Activated CD8-positive, alpha-beta memory T cell treated with anti-CD3 and anti-CD28 coated beads, Interleukin-2, amount 10 ng/mL, durations not matched to agents 7 days and 5 days (primary cell): ENCODE measurements around the gene DDX31. TPM values are rescaled to one million over a fixed set of nuclear protein-coding genes. Genes with fewer than 3 reads are reported as not detected.

Source experiments
- ATAC-seq: fragments of 150-1000 bp; cut with Tn5 transposase; one replicate; pipeline ENCODE4 v1.10.0; 2021; ENCODE audit warnings: moderate library complexity
- CTCF ChIA-PET: fragments of 350-600 bp; sonication (Branson Sonifier 250); formaldehyde crosslinking; loops from one replicate; lab custom pipeline; 2021; ENCODE audit warnings: antibody characterized with exemption; lab: Charles Lee
- DNase-seq: peaks from one replicate; pipeline ENCODE4 v3.0.0-alpha.2; 2020
- H3K27ac Mint-ChIP-seq: one replicate; pipeline ENCODE4 v1.8.0; 2021; ENCODE audit warnings: mild to moderate bottlenecking, mixed read lengths
- H3K27me3 Mint-ChIP-seq: one replicate; pipeline ENCODE4 v1.8.0; 2021; ENCODE audit warnings: mixed read lengths
- H3K36me3 Mint-ChIP-seq: one replicate; pipeline ENCODE4 v1.8.0; 2021; ENCODE audit warnings: mild to moderate bottlenecking, mixed read lengths
- H3K4me1 Mint-ChIP-seq: one replicate; pipeline ENCODE4 v1.8.0; 2021; ENCODE audit warnings: mixed read lengths
- H3K4me3 Mint-ChIP-seq: one replicate; pipeline ENCODE4 v1.8.0; 2021; ENCODE audit warnings: mild to moderate bottlenecking, moderate library complexity, mixed read lengths
- H3K9me3 Mint-ChIP-seq: one replicate; pipeline ENCODE4 v1.8.0; 2022; ENCODE audit warnings: low read depth, mixed read lengths
- total RNA-seq, 2 experiments: library from RNA; stranded (reverse); gene quantifications; one replicate each; pipeline ENCODE4 v1.2.3, GENCODE V29; 2021

DDX31 gene
- total RNA-seq, 2 experiments from 2014 or later, result 14.6 to 19.6 TPM

DNA sequence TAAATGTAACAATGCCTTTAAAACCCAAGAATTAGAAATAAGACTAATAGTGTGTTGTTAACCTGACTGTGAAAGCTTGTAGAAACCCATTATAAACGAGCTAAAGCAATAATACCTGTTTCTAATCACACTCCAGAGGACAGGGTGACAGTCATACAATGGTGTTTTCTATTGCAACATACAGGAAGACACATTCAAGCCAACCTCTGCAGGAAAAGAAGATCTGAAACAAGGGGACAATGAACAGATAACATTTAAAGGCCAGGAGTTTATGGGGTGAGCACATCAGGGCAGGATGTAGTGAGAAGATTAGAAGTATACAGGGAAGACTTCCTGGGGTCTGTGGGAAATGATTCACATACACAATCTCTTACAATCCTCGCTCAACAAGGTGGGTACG lies 73.6 kb downstream of the DDX31 start:
- no peak overlapping the region for H3K4me3 Mint-ChIP-seq
- no peak for ATAC-seq

DNA sequence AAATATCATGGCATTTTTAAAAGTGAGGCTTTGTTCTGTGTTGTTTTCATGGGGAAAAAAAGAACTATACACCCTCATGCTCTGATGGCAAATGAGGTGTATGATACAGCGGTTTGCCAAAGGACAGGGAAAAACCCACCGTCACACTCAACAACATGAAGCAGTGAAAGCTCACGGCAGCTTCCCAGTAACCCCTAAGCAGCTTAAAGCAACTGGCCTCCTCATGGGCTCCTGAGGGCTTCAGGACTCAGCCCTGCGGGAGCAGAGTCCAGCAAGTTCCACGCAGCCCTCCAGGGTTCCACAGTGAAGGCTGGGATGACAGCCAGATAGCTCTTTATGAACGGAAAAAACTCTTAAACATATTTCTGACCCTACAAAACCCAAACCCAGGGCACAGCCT lies 74.5 kb downstream of the DDX31 start:
- DNase-seq, result no peak
- H3K4me1 Mint-ChIP-seq, result no peaks in the 10 kb centered on the region
- H3K27ac Mint-ChIP-seq, result no peak overlapping the region
- no peak overlapping the region for H3K4me3 Mint-ChIP-seq
- CTCF ChIA-PET, result no interaction called here
- peaks cover 3% of the 10 kb centered on the region for H3K36me3 Mint-ChIP-seq
- no peaks in the 10 kb centered on the region for H3K9me3 Mint-ChIP-seq
- ATAC-seq, result no peak
- H3K27me3 Mint-ChIP-seq, result peaks cover 19% of the 10 kb centered on the region

More for the DNA sequence above, 73.6 kb downstream of the DDX31 start:
- DNase-seq, result no peak
- Mint-ChIP-seq H3K4me1 (no peaks in the 10 kb centered on the region), H3K36me3 (peaks cover 3% of the 10 kb centered on the region), H3K9me3 (no peaks in the 10 kb centered on the region), H3K27me3 (peaks cover 13% of the 10 kb centered on the region), H3K27ac (no peak overlapping the region)
- CTCF ChIA-PET, result interaction anchor here (1.1 kb wide), 1 partner anchor 89 kb away, joined by 4 read pairs; no protein-coding TSS in a partner anchor

DNA sequence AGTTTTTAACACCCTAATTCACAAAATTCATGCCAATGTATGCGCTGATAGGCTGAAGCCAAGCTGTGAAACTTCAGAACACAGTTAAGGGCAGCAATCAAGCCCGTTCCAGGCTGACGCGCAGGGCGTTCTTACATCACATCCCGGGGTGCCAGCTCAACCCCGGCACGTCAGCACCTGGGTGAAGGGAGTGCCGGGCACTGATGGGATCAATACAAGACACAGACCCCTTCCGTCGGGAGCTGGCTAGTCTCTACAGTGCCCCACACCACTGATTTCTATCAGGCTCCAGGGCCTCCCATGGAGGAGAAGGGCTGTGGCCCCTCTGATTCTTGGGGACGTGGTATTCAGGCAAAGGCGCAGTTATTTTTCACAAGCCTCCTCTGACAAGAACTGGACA lies 75.4 kb downstream of the DDX31 start:
- DNase-seq (no peak), ATAC-seq (no peak)
- Mint-ChIP-seq H3K27me3 (peaks cover 25% of the 10 kb centered on the region), H3K4me1 (no peaks in the 10 kb centered on the region), H3K27ac (no peak overlapping the region), H3K9me3 (no peaks in the 10 kb centered on the region), H3K4me3 (no peak overlapping the region), H3K36me3 (peaks cover 2% of the 10 kb centered on the region)
- CTCF ChIA-PET, result interaction anchor here (1.4 kb wide), 1 partner anchor 244 kb away, joined by 3 read pairs; no protein-coding TSS in a partner anchor

DNA sequence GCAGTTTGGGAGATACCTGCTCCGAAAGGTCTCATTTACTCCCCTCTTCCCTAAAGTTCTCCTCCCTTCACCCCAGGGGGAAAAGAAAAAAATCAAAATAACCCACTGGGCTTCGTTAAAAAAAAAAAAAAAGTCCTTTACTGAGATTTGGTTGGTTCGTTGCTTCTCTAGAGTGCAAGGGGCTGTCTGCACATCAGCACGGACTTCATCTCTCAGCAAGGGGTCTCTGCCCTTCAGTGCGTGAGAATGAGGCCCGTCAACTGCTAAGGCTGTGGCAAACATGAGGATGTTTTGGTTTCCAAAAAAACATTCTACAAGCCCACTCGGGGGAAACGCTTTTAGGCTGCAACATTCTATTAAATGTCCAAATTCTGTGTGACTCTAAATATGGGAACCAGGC lies 77.3 kb downstream of the DDX31 start:
- Mint-ChIP-seq H3K9me3 (no peaks in the 10 kb centered on the region), H3K4me3 (no peak overlapping the region), H3K27ac (no peak overlapping the region), H3K4me1 (no peaks in the 10 kb centered on the region), H3K36me3 (peaks cover 2% of the 10 kb centered on the region), H3K27me3 (peaks cover 43% of the 10 kb centered on the region)
- CTCF ChIA-PET, result no interaction called here
- DNase-seq (no peak), ATAC-seq (no peak)

DNA sequence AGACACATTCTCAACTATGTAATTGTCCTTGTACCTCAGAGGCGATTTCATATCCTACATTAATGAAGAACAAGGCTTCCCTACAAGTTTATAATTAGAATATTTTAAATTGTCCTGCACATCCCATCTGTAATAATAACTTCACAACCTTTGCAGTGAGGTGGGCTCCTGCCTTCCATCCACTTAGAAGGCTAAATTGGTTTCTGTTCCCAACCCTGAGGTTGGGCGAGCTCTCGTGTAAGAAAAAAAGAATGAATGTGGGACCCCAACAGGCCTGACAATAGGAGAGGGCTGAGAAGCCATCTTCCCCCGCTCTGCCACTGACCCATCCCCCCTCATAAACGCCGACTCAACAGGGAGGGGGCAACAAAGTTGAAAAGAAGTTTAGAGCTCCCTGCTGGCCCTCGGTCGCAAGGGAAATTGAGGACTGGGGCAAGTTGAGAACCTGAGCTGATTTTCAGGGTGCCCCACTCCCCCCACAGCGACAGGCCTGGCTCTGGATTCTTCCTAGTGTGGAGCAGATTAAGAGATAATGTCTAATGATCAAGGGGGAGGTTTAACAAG lies 78.0 kb downstream of the DDX31 start:
- Mint-ChIP-seq H3K27ac (no peak overlapping the region), H3K4me3 (no peak overlapping the region), H3K36me3 (peaks cover 2% of the 10 kb centered on the region), H3K27me3 (peaks cover 48% of the 10 kb centered on the region), H3K9me3 (no peaks in the 10 kb centered on the region), H3K4me1 (no peaks in the 10 kb centered on the region)
- no peak for ATAC-seq
- CTCF ChIA-PET, result interaction anchor here (0.5 kb wide), 1 partner anchor 390 kb away, joined by 3 read pairs; no protein-coding TSS in a partner anchor
- DNase-seq, result no peak

DNA sequence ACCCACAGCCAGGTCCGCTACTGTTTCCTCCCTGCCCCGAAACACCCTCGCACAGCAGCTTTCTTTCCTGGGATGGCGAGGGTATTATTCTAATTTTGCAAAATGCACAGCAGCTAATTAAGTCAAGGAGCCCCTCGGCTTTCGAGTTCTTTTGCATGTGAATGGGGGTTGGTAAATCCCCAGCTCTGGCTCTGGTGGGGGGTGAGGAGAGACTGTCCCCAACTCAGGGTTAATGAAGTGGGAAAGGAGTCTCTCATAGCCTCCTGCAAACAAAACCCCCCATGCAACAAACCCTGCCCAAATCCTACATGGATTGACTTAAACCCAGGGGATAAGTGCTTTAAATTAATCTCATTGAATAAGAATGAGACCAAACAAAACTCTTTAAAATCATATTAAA lies 78.5 kb downstream of the DDX31 start:
- H3K27me3 Mint-ChIP-seq, result peaks cover 54% of the 10 kb centered on the region
- H3K9me3 Mint-ChIP-seq, result no peaks in the 10 kb centered on the region
- CTCF ChIA-PET, result interaction anchor here (0.5 kb wide), 1 partner anchor 391 kb away, joined by 3 read pairs; no protein-coding TSS in a partner anchor
- DNase-seq (no peak), ATAC-seq (no peak)
- no peak overlapping the region for H3K4me3 Mint-ChIP-seq
- H3K4me1 Mint-ChIP-seq, result peaks cover under 1% of the 10 kb centered on the region
- no peak overlapping the region for H3K27ac Mint-ChIP-seq
- peaks cover 2% of the 10 kb centered on the region for H3K36me3 Mint-ChIP-seq

DNA sequence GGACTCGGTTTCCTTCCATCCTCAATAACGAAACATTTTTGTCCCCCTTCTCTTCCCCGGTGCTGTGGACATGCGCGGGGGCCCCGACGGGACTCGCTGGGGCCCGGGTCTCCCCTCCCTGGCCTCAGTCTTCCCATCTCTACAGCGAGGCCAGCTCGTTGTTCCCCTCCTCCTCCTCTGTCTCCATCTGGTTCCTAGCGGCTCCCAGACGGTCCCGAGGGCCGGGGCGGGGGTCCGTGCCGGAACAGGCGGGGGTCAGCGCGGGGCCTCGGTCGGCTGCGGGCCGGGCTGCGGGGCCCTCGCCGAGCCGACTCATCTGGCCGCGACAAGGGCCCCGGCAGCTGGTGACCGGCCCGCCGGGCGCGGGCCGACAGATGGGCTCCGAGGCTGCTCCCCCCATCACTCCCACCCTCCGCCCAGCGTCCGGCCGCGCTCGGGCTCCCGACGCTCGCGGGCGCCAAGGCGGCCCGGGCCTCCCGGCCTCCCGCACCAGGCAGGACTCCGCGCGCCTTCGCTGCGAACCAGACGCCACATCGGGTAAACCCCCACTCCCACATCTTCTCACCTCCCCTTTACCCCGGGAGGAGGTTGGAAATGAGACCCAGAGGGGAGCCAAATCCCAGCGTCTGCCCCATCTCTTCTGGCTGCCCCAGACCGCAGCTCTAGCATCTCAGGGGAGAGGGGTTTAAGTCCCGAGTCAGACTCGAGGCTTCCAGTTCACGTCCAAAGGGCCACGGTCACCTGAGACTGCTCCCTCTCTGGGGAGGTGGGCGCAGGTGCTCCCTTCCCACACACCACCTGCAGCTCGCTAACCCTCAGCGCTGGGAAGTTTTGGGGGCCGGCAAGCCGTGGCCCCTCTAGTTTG lies 79.2 kb downstream of the DDX31 start:
- peaks cover 2% of the 10 kb centered on the region for H3K36me3 Mint-ChIP-seq
- ATAC-seq, result no peak
- DNase-seq, result no peak
- H3K9me3 Mint-ChIP-seq, result no peaks in the 10 kb centered on the region
- H3K4me1 Mint-ChIP-seq, result peaks cover 2% of the 10 kb centered on the region
- CTCF ChIA-PET, result no interaction called here
- peaks cover 61% of the 10 kb centered on the region for H3K27me3 Mint-ChIP-seq
- H3K27ac Mint-ChIP-seq, result no peak overlapping the region
- no peak overlapping the region for H3K4me3 Mint-ChIP-seq

DNA sequence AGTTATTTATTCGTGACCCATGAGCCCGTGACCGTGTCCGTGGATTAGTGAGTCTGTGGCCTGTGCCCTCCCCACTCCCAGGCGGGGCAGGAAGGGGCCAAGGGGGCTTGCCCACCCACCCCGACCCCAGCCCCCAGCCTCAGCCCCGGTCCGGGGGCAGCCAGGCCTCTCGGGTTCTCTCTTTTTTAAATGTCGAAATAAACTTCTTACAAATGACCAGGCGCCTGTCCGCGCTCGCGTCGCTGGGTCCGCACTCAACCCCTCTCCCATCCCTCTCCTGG lies 79.8 kb downstream of the DDX31 start:
- Mint-ChIP-seq H3K27ac (no peak overlapping the region), H3K27me3 (peaks cover 65% of the 10 kb centered on the region), H3K4me1 (peaks cover 2% of the 10 kb centered on the region), H3K9me3 (no peaks in the 10 kb centered on the region), H3K36me3 (peaks cover 2% of the 10 kb centered on the region), H3K4me3 (no peak overlapping the region)
- CTCF ChIA-PET, result no interaction called here
- ATAC-seq, result no peak
- DNase-seq, result no peak

DNA sequence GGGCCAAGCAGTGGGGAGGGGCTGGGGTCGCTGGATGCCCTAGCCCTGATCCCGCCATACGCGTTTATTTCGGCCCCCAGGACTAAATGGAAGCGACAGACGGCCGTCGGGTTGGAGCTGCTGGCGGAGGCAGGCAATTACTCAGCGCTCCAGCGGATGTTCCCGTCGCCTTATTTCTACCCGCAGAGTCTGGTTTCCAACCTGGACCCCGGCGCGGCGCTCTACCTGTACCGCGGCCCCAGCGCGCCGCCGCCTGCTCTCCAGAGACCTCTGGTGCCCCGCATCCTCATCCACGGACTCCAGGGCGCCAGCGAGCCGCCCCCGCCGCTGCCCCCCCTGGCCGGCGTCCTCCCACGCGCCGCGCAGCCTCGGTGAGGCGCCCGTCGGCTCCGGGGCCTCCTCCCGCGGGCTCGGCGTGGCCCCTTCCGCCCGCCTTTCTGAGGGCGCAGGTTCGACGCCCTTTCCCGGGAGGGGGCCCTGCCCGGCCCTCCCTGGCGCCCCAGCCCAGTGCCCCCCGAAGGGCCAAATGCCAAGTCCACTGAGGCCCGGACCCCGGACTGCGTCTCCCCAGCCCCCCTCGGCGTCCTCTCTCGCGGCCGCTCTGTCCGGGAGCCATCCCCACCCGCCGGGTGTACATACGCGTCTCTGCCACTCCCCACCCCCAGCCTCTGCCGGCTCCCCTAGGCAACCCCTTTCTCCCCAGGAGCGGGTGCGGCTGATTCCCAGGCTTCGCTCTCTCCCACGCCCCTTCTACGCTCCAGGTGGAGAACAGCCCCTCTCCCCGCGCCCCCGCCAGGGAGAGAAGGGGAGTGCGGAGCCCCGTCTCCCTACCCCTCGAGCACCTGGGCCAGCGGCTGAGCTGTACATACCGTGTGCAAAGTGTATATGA lies 80.4 kb downstream of the DDX31 start:
- no peak overlapping the region for H3K4me3 Mint-ChIP-seq
- no peak overlapping the region for H3K27ac Mint-ChIP-seq
- no peak for ATAC-seq
- DNase-seq, result no peak
- peaks cover 2% of the 10 kb centered on the region for H3K4me1 Mint-ChIP-seq
- peaks cover 71% of the 10 kb centered on the region for H3K27me3 Mint-ChIP-seq
- no peaks in the 10 kb centered on the region for H3K9me3 Mint-ChIP-seq
- H3K36me3 Mint-ChIP-seq, result peaks cover 2% of the 10 kb centered on the region
- CTCF ChIA-PET, result interaction anchor here (0.6 kb wide), 1 partner anchor 155 kb away, joined by 3 read pairs; no protein-coding TSS in a partner anchor

DNA sequence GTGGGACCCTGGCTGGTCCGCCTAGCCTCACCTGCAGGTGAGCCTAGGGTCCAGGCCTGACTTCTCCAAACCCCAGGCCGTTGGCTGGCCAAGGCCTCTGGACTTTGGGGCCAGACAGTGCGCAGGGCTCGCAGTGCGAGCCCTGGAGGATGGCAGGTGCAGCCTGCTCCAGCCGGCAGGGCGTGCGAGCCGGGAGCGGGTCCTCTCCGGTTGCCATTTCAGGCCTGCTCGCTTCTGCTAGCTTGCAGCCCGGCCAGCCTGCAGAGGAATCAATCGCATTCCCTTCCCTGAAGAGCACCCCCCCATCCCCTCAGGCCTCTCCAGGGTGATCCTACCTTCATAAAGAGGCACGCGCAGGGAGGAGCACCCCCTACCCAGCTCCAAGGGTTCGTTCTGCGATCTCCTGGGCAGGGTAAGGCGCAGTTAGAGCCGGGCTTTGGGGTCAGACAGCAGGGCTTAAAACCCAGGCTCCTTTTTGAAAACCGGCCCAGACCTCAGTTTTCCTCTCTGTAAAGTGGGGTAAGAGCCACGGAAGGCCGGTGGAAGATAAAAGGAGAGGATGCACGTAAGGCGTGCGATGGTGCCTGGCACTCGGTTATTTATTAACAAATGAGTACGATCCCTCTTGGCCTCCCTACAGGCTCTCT lies 81.2 kb downstream of the DDX31 start:
- DNase-seq (no peak), ATAC-seq (no peak)
- Mint-ChIP-seq H3K36me3 (no peaks in the 10 kb centered on the region), H3K27ac (no peak overlapping the region), H3K27me3 (peaks cover 78% of the 10 kb centered on the region), H3K4me1 (peaks cover 2% of the 10 kb centered on the region), H3K4me3 (no peak overlapping the region), H3K9me3 (no peaks in the 10 kb centered on the region)
- CTCF ChIA-PET, result no interaction called here

DNA sequence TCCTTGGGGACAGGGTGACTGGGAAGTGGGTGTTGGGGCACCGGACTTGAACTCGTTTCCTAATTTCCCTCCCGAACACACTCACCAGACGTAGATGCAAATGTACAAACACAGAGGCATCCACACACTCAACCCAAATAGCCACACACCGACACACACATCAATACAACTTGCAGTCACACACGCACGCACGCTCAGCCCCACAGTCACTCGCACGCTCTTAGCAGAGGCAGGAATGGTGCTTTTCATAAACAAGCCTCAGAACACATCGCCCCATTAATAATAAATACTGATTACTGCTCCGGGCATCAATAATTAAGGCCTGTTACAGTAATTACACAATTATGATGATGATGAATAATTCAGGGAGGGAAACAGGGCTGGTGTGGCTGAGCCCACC lies 81.7 kb downstream of the DDX31 start:
- H3K27ac Mint-ChIP-seq, result no peak overlapping the region
- H3K4me1 Mint-ChIP-seq, result peaks cover 2% of the 10 kb centered on the region
- CTCF ChIA-PET, result interaction anchor here (1.1 kb wide), 1 partner anchor 9 kb away, joined by 4 read pairs; no protein-coding TSS in a partner anchor
- H3K9me3 Mint-ChIP-seq, result no peaks in the 10 kb centered on the region
- peaks cover 83% of the 10 kb centered on the region for H3K27me3 Mint-ChIP-seq
- no peaks in the 10 kb centered on the region for H3K36me3 Mint-ChIP-seq
- DNase-seq (no peak), ATAC-seq (no peak)
- H3K4me3 Mint-ChIP-seq, result no peak overlapping the region

DNA sequence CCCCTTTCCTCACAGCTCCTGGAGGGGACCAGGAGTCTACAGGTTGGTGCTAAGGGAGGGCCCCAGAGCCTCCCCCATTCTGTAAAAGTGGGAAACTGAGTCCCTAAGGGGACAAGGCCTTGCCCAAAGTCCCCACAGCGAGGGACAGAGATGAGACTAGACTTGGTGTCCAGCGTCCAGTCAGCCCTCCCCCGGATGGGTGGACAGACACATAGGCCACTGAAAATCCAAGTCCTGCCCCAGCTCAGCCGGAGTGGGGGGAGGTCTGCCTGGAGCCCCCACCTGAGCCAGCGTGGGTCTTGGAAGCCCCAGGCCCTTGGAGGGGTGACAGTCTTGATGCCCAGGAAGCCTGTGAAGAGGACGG lies 82.2 kb downstream of the DDX31 start:
- no peaks in the 10 kb centered on the region for H3K9me3 Mint-ChIP-seq
- no peaks in the 10 kb centered on the region for H3K36me3 Mint-ChIP-seq
- DNase-seq (no peak), ATAC-seq (no peak)
- CTCF ChIA-PET, result interaction anchor here (1.1 kb wide), 1 partner anchor 8 kb away, joined by 4 read pairs; no protein-coding TSS in a partner anchor
- H3K4me1 Mint-ChIP-seq, result peaks cover 2% of the 10 kb centered on the region
- no peak overlapping the region for H3K4me3 Mint-ChIP-seq
- peaks cover 86% of the 10 kb centered on the region for H3K27me3 Mint-ChIP-seq
- no peak overlapping the region for H3K27ac Mint-ChIP-seq
